Right atrium auricular region (tissue), 2 donors: ENCODE measurements around the gene SRGAP3. TPM values are rescaled to one million over a fixed set of nuclear protein-coding genes. Genes with fewer than 3 reads are reported as not detected.

Experiments used
- DNase-seq: peaks from one replicate; pipeline ENCODE4 v3.0.0-alpha.2; 2019; ENCODE audit warnings: low spot score
- H3K27ac ChIP-seq, 2 donors: fragments of 200-600 bp; sonication (generic); 1 replicate in 1 of 2; 2 replicates in 1 of 2; pipeline ENCODE4 v1.5.1; 2016 to 2019
- H3K27me3 ChIP-seq, 2 donors: fragments of 200-600 bp; sonication (generic); one replicate each; pipeline versions ENCODE4 v1.5.1 to v1.6.0; 2017 to 2019
- H3K36me3 ChIP-seq: fragments of 200-600 bp; sonication (generic); one replicate; pipeline ENCODE4 v1.5.1; 2016
- H3K4me1 ChIP-seq, 2 donors: fragments of 200-600 bp; sonication (generic); one replicate each; pipeline versions ENCODE4 v1.5.1 to v1.6.0; 2017 to 2019
- H3K4me3 ChIP-seq, 2 donors: fragments of 200-600 bp; sonication (generic); 1 replicate in 1 of 2; 2 replicates in 1 of 2; pipeline ENCODE4 v1.5.1; 2017 to 2019; ENCODE audit warnings: mild to moderate bottlenecking in 1 of 2, moderate library complexity in 1 of 2
- H3K9me3 ChIP-seq, 2 donors: fragments of 200-600 bp; sonication (generic); one replicate each; pipeline ENCODE4 v1.5.1; 2019
- CTCF ChIP-seq, 2 donors: fragments of 200-600 bp; sonication (generic); IDR thresholded peaks; one replicate each; pipeline ENCODE4 v1.5.1; 2019; ENCODE audit warnings: antibody characterized with exemption in 2 of 2
- total RNA-seq, 2 donors: library from RNA; depleted of rRNA; stranded (reverse); fragments of >200 nt; gene quantifications; one replicate each; pipeline ENCODE4 v1.1.0, GENCODE V29; 2016

The SRGAP3 gene
- total RNA-seq, 2 donors from 2014 or later: 4.0 to 5.0 TPM

GRCh38 chr3:8982509-8982908 is 266.9 kb downstream of the SRGAP3 start:
- TF ChIP-seq CTCF (IDR thresholded peaks at IDR 0.05): no peak
- Histone ChIP-seq H3K27ac (no peak overlapping the region), H3K27me3 (no peaks in the 10 kb centered on the region), H3K9me3 (no peaks in the 10 kb centered on the region), H3K4me1 (peaks cover 0 to 1% of the 10 kb centered on the region in 2 donors), H3K4me3 (no peak overlapping the region), H3K36me3 (no peaks in the 10 kb centered on the region)
- DNase-seq: peak; percentile 55

- Histone ChIP-seq H3K4me3 (no peak overlapping the region), H3K4me1 (no peaks in the 10 kb centered on the region), H3K27me3 (no peaks in the 10 kb centered on the region), H3K36me3 (no peaks in the 10 kb centered on the region), H3K27ac (no peak overlapping the region), H3K9me3 (no peaks in the 10 kb centered on the region)
- DNase-seq: peak; percentile 26
- no peak for TF ChIP-seq CTCF (IDR thresholded peaks at IDR 0.05)
Observed at GRCh38 chr3:8981700-8982099, 267.7 kb downstream of the SRGAP3 start.

GRCh38 chr3:8981296-8981695 is 268.1 kb downstream of the SRGAP3 start:
- peak; percentile 23 for DNase-seq
- no peaks in the 10 kb centered on the region for H3K27me3 ChIP-seq
- H3K27ac ChIP-seq: no peak overlapping the region
- TF ChIP-seq CTCF (IDR thresholded peaks at IDR 0.05): no peak
- no peaks in the 10 kb centered on the region for H3K9me3 ChIP-seq
- no peaks in the 10 kb centered on the region for H3K4me1 ChIP-seq
- no peak overlapping the region for H3K4me3 ChIP-seq
- no peaks in the 10 kb centered on the region for H3K36me3 ChIP-seq

GRCh38 chr3:8980756-8981257 is 268.6 kb downstream of the SRGAP3 start:
- Histone ChIP-seq H3K9me3 (no peaks in the 10 kb centered on the region), H3K4me1 (no peaks in the 10 kb centered on the region), H3K27me3 (no peaks in the 10 kb centered on the region), H3K27ac (no peak overlapping the region), H3K4me3 (no peak overlapping the region), H3K36me3 (no peaks in the 10 kb centered on the region)
- peak; percentile 53 for DNase-seq
- no peak for TF ChIP-seq CTCF (IDR thresholded peaks at IDR 0.05)

GRCh38 chr3:8979262-8979661 is 270.2 kb downstream of the SRGAP3 start:
- Histone ChIP-seq H3K27me3 (no peaks in the 10 kb centered on the region), H3K4me1 (no peaks in the 10 kb centered on the region), H3K4me3 (no peak overlapping the region), H3K36me3 (no peaks in the 10 kb centered on the region), H3K27ac (no peak overlapping the region), H3K9me3 (no peaks in the 10 kb centered on the region)
- DNase-seq: no peak
- TF ChIP-seq CTCF (IDR thresholded peaks at IDR 0.05): no peak

DNA sequence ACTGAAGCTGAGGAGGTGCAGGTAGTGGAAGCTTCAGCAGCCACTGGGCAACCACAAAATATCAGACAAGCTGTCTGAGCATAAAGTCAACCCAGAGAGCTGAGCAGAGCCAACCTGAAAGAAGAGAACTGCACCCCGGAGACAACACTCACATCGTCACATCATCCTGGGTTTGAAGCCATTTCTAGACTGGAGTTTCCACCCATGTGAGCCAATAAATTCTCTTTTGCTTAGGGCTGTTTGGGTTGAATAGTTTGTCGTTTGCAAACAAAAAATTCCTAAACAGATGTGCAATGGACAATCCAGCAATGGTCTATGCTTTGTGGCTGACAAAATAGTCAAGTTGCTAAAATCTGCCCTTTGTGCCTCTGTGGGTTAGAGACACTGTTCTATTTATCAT is 270.9 kb downstream of the SRGAP3 start:
- TF ChIP-seq CTCF (IDR thresholded peaks at IDR 0.05): no peak
- H3K9me3 ChIP-seq: no peaks in the 10 kb centered on the region
- H3K27ac ChIP-seq: no peak overlapping the region
- DNase-seq: no peak
- no peaks in the 10 kb centered on the region for H3K36me3 ChIP-seq
- H3K4me3 ChIP-seq: no peak overlapping the region
- H3K27me3 ChIP-seq: no peaks in the 10 kb centered on the region
- H3K4me1 ChIP-seq: no peaks in the 10 kb centered on the region
